Measurements from ENCODE around the gene RBM12.

RBM12 gene

GRCh38 chr20:35704514-35705261 lies 40.0 kb upstream of the RBM12 start:
- Histone ChIP-seq H3K9ac (ENCODE audit: low read length) (no peak overlapping the region), H3K4me3 (ENCODE audit: low read length) (no peak overlapping the region), H3K4me1 (ENCODE audit: control insufficient read depth, low read depth, low read length) (no peaks in the 10 kb centered on the region), H3K36me3 (ENCODE audit: control insufficient read depth, low read depth, low read length) (peaks cover 76% of the 10 kb centered on the region), H3K9me3 (ENCODE audit: control insufficient read depth, low read depth, low read length) (no peaks in the 10 kb centered on the region), H3K27ac (ENCODE audit: low read length) (no peak overlapping the region), H3K27me3 (ENCODE audit: control insufficient read depth, insufficient read depth, low read length) (no peaks in the 10 kb centered on the region)

- Histone ChIP-seq H3K27me3 (ENCODE audit: control insufficient read depth, insufficient read depth, low read length) (no peaks in the 10 kb centered on the region), H3K4me1 (ENCODE audit: control insufficient read depth, low read depth, low read length) (no peaks in the 10 kb centered on the region), H3K4me3 (ENCODE audit: low read length) (no peak overlapping the region), H3K36me3 (ENCODE audit: control insufficient read depth, low read depth, low read length) (peaks cover 59% of the 10 kb centered on the region), H3K9ac (ENCODE audit: low read length) (no peak overlapping the region), H3K9me3 (ENCODE audit: control insufficient read depth, low read depth, low read length) (no peaks in the 10 kb centered on the region), H3K27ac (ENCODE audit: low read length) (no peak overlapping the region)
These were observed 38.4 kb upstream of the RBM12 start for GRCh38 chr20:35702824-35703695.

DNA sequence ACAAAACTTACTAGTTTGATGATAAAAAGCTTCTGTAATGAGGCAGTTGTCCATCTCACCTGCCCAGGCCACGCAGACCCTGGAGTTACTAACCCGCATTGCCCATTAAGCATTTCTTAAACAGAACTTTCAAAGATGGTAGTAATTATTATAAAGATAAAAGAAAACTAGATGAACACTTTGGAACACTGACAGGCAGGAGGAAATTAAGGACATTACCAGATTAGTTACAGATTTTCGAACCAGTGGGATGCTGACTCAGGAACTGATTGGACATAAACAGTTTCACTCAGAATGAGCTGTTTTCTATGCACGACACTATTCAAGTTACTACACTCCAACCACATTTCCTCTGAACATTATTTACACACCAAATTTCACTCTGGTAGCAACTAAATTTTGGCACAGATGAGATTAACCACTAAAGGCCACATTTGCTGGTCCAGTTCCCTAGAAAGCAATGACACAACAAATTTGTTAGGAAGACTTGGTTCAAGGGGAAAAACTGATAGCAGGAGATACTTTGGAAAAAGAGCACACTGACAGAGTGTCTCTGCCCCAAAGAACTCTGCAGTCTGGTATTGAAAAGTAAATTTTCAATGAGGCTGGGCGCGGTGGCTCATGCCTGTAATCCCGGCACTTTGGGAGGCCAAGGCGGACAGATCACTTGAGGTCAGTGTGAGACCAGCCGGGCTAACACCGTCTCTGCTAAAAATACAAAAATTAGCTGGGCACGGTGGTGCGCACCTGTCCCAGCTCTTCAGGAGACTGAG lies 37.5 kb upstream of the RBM12 start:
- Histone ChIP-seq H3K4me1 (ENCODE audit: control insufficient read depth, low read depth, low read length) (no peaks in the 10 kb centered on the region), H3K9ac (ENCODE audit: low read length) (no peak overlapping the region), H3K27me3 (ENCODE audit: control insufficient read depth, insufficient read depth, low read length) (no peaks in the 10 kb centered on the region), H3K27ac (ENCODE audit: low read length) (no peak overlapping the region), H3K9me3 (ENCODE audit: control insufficient read depth, low read depth, low read length) (no peaks in the 10 kb centered on the region), H3K36me3 (ENCODE audit: control insufficient read depth, low read depth, low read length) (peaks cover 52% of the 10 kb centered on the region), H3K4me3 (ENCODE audit: low read length) (no peak overlapping the region)

- peaks cover 36% of the 10 kb centered on the region for H3K36me3 ChIP-seq (ENCODE audit: control insufficient read depth, low read depth, low read length)
- no peak overlapping the region for H3K27ac ChIP-seq (ENCODE audit: low read length)
- no peaks in the 10 kb centered on the region for H3K27me3 ChIP-seq (ENCODE audit: control insufficient read depth, insufficient read depth, low read length)
- H3K4me3 ChIP-seq (ENCODE audit: low read length), result peak overlapping the region; percentile 80
- H3K9me3 ChIP-seq (ENCODE audit: control insufficient read depth, low read depth, low read length), result no peaks in the 10 kb centered on the region
- no peaks in the 10 kb centered on the region for H3K4me1 ChIP-seq (ENCODE audit: control insufficient read depth, low read depth, low read length)
- no peak overlapping the region for H3K9ac ChIP-seq (ENCODE audit: low read length)
These were observed 36.0 kb upstream of the RBM12 start for GRCh38 chr20:35700625-35701148.

- Histone ChIP-seq H3K4me1 (ENCODE audit: control insufficient read depth, low read depth, low read length) (no peaks in the 10 kb centered on the region), H3K9ac (ENCODE audit: low read length) (peak overlapping the region; percentile 86), H3K9me3 (ENCODE audit: control insufficient read depth, low read depth, low read length) (no peaks in the 10 kb centered on the region), H3K4me3 (ENCODE audit: low read length) (peak overlapping the region; percentile 80), H3K36me3 (ENCODE audit: control insufficient read depth, low read depth, low read length) (peaks cover 30% of the 10 kb centered on the region), H3K27ac (ENCODE audit: low read length) (no peak overlapping the region), H3K27me3 (ENCODE audit: control insufficient read depth, insufficient read depth, low read length) (no peaks in the 10 kb centered on the region)
These were observed 35.4 kb upstream of the RBM12 start for GRCh38 chr20:35699957-35700624.

- Histone ChIP-seq H3K4me1 (ENCODE audit: control insufficient read depth, low read depth, low read length) (no peaks in the 10 kb centered on the region), H3K9ac (ENCODE audit: low read length) (peak within 1 kb of the TSS; percentile 86), H3K27me3 (ENCODE audit: control insufficient read depth, insufficient read depth, low read length) (no peaks in the 10 kb centered on the region), H3K27ac (ENCODE audit: low read length) (no peak within 1 kb of the TSS), H3K9me3 (ENCODE audit: control insufficient read depth, low read depth, low read length) (no peaks in the 10 kb centered on the region), H3K4me3 (ENCODE audit: low read length) (peak within 1 kb of the TSS; percentile 80), H3K36me3 (ENCODE audit: control insufficient read depth, low read depth, low read length) (peaks cover 23% of the 10 kb centered on the region)
These were observed 34.6 kb upstream of the RBM12 start, which contains the start of the genes NFS1 and ROMO1 for GRCh38 chr20:35699127-35699956. NFS1 (minus strand) TSS chr20:35699352; CDS start chr20:35699288, 64 bp downstream. ROMO1 (plus strand) TSS chr20:35699405; CDS start chr20:35699633, 228 bp downstream.

GRCh38 chr20:35698298-35699126 lies 33.8 kb upstream of the RBM12 start:
- H3K4me3 ChIP-seq (ENCODE audit: low read length), result peak overlapping the region; percentile 80
- H3K36me3 ChIP-seq (ENCODE audit: control insufficient read depth, low read depth, low read length), result peaks cover 14% of the 10 kb centered on the region
- no peaks in the 10 kb centered on the region for H3K27me3 ChIP-seq (ENCODE audit: control insufficient read depth, insufficient read depth, low read length)
- no peaks in the 10 kb centered on the region for H3K9me3 ChIP-seq (ENCODE audit: control insufficient read depth, low read depth, low read length)
- H3K4me1 ChIP-seq (ENCODE audit: control insufficient read depth, low read depth, low read length), result no peaks in the 10 kb centered on the region
- peak overlapping the region; percentile 86 for H3K9ac ChIP-seq (ENCODE audit: low read length)
- H3K27ac ChIP-seq (ENCODE audit: low read length), result no peak overlapping the region

GRCh38 chr20:35697696-35698297 lies 33.1 kb upstream of the RBM12 start:
- Histone ChIP-seq H3K36me3 (ENCODE audit: control insufficient read depth, low read depth, low read length) (peaks cover 7% of the 10 kb centered on the region), H3K27me3 (ENCODE audit: control insufficient read depth, insufficient read depth, low read length) (no peaks in the 10 kb centered on the region), H3K9ac (ENCODE audit: low read length) (no peak overlapping the region), H3K4me1 (ENCODE audit: control insufficient read depth, low read depth, low read length) (no peaks in the 10 kb centered on the region), H3K4me3 (ENCODE audit: low read length) (peak overlapping the region; percentile 80), H3K9me3 (ENCODE audit: control insufficient read depth, low read depth, low read length) (no peaks in the 10 kb centered on the region), H3K27ac (ENCODE audit: low read length) (no peak overlapping the region)

GRCh38 chr20:35695978-35696377 lies 31.3 kb upstream of the RBM12 start:
- Histone ChIP-seq H3K9me3 (ENCODE audit: control insufficient read depth, low read depth, low read length) (no peaks in the 10 kb centered on the region), H3K4me3 (ENCODE audit: low read length) (no peak overlapping the region), H3K4me1 (ENCODE audit: control insufficient read depth, low read depth, low read length) (no peaks in the 10 kb centered on the region), H3K27me3 (ENCODE audit: control insufficient read depth, insufficient read depth, low read length) (no peaks in the 10 kb centered on the region), H3K36me3 (ENCODE audit: control insufficient read depth, low read depth, low read length) (no peaks in the 10 kb centered on the region), H3K27ac (ENCODE audit: low read length) (no peak overlapping the region), H3K9ac (ENCODE audit: low read length) (no peak overlapping the region)

Data from iPS-18a (cell line).